H54 (cell line): ENCODE data around the gene WDFY4.

Experiments used
- DNase-seq: peaks from one replicate; pipeline ENCODE4 v3.0.0; 2011; ENCODE audit warnings: low spot score, mixed read lengths; ENCODE audit not compliant: insufficient read length
- FAIRE-seq: peaks from 3 replicates; lab custom pipeline; 2011; peaks lifted over from hg19 to GRCh38; lab: Jason Lieb, UNC
- POLR2A ChIP-seq: IDR thresholded peaks from 2 replicates; pipeline ENCODE4 v1.6.1; 2011; ENCODE audit warnings: low read depth, mild to moderate bottlenecking, low read length

Gene WDFY4

GRCh38 chr10:48701139-48701901, 16.6 kb downstream of the WDFY4 start:
- DNase-seq, result no peak
- FAIRE-seq, result no peak
- no peak for TF ChIP-seq POLR2A

- no peak for TF ChIP-seq POLR2A
- FAIRE-seq (no peak), DNase-seq (no peak)
Measured at GRCh38 chr10:48701941-48702340, 17.3 kb downstream of the WDFY4 start.

DNA sequence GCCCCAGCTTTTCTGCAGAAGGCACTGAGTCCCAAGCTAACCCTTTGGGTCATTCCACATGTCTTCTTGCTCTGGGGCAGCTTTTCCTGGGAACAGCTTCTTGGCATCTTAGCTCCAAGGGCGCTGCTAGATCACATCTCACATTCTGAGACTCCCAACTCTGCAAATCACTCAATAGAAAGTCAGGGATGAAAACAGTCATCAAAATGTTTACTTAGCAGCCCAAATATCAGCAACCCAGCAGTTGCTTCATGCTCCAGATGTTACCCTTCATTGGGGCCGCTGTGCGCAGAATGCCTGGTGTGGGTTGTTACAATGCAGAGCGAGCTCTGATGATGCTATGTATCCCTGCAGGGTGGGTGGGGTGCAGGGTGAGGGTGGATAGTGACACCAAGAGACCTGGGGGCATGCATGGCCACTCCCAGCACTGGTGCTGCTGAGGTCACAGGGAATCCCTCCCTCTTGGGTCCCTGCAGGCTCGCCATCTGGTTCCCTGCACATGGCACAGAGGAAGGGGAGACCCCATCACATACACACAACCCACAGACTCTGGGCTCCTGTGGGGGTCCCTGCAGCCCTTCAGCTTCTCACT, 19.0 kb downstream of the WDFY4 start:
- no peak for TF ChIP-seq POLR2A
- DNase-seq, result no peak
- no peak for FAIRE-seq

- DNase-seq (no peak), FAIRE-seq (no peak)
- no peak for TF ChIP-seq POLR2A
Measured at GRCh38 chr10:48704156-48704555, 19.5 kb downstream of the WDFY4 start.

DNA sequence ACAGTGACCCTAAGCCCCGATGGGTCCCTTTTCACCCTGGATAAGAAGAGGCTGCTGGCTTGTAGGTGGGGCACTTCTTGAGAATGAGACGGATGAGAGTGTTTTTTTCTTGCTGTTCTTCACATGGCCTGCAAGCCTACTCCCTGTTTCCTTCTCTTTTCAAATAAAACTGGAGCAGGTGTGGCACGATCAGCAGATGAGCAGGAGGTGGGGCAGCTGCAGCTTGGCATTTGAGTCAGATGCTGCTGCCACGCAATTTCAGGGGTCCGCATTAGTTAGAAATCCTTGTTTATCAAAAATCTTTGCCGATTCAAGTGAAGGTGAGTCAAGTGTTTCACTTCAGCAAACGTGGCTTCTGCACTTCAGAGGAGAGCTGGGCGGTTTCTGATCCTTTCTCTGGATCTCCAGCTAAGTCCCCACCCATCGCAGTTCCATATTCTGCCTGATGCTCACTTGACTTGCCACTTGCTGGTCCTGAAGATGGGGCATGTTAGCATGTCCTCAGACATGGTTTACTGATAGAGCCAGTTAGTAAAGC, 20.8 kb downstream of the WDFY4 start:
- no peak for DNase-seq
- FAIRE-seq, result no peak
- no peak for TF ChIP-seq POLR2A

DNA sequence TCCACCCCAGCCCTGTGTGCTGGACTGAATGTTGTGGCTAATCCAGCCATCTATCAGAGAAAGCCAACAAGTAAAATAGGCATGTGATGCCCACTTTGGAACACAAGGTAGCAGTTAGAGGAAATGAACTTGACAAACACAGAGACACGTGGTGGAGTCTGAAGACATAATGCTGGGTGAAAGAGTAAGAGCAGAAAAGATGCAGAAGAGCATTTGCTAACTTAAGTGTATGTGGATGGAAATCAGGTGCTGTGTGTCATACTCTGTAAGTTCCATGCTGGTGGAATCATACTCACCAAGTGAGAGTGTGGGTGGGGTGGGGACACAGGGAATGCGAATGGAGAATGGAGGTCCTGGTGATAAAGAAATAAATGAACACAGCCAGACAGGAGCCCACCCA, 22.8 kb downstream of the WDFY4 start:
- FAIRE-seq (no peak), DNase-seq (no peak)
- no peak for TF ChIP-seq POLR2A

- DNase-seq (no peak), FAIRE-seq (no peak)
- TF ChIP-seq POLR2A, result no peak
Measured at GRCh38 chr10:48708144-48708543, 23.5 kb downstream of the WDFY4 start.

- TF ChIP-seq POLR2A, result no peak
- DNase-seq (no peak), FAIRE-seq (no peak)
Measured at GRCh38 chr10:48710647-48711275, 26.1 kb downstream of the WDFY4 start.

GRCh38 chr10:48711830-48712229, 27.2 kb downstream of the WDFY4 start:
- FAIRE-seq (no peak), DNase-seq (no peak)
- no peak for TF ChIP-seq POLR2A

GRCh38 chr10:48714088-48714487, 29.4 kb downstream of the WDFY4 start:
- TF ChIP-seq POLR2A, result no peak
- FAIRE-seq (no peak), DNase-seq (no peak)

GRCh38 chr10:48716416-48716815, 31.7 kb downstream of the WDFY4 start:
- FAIRE-seq (no peak), DNase-seq (no peak)
- TF ChIP-seq POLR2A, result no peak

GRCh38 chr10:48720611-48721010, 35.9 kb downstream of the WDFY4 start:
- no peak for TF ChIP-seq POLR2A
- FAIRE-seq (no peak), DNase-seq (no peak)

GRCh38 chr10:48722153-48723145, 37.8 kb downstream of the WDFY4 start:
- TF ChIP-seq POLR2A, result no peak
- no peak for FAIRE-seq
- no peak for DNase-seq
